Stimulated activated naive B cell treated with anti-CD40 and anti-IgM and Interleukin-4, amounts not matched to agents 10 μg/mL and 1 μg/mL and 100 μg/mL, for 72 hours (primary cell): ENCODE results near the gene ABLIM3.

ENCODE experiments used
- ATAC-seq, 2 donors: fragments of 150-1000 bp; cut with Tn5 transposase; replicated peaks; 2 replicates each; pipeline ENCODE4 v1.10.0; 2021; ENCODE audit warnings: moderate library complexity in 1 of 2
- DNase-seq: peaks from one replicate; pipeline ENCODE4 v3.0.0; 2021
- H3K27ac Mint-ChIP-seq: one replicate; pipeline ENCODE4 v1.8.0; 2022; ENCODE audit warnings: mild to moderate bottlenecking, mixed read lengths
- H3K27me3 Mint-ChIP-seq, 2 donors: one replicate each; pipeline ENCODE4 v1.8.0; 2022; ENCODE audit warnings: mixed read lengths in 2 of 2
- H3K36me3 Mint-ChIP-seq, 2 donors: one replicate each; pipeline ENCODE4 v1.8.0; 2022; ENCODE audit warnings: mixed read lengths in 2 of 2, mild to moderate bottlenecking in 1 of 2
- H3K4me1 Mint-ChIP-seq, 2 donors: one replicate each; pipeline ENCODE4 v1.8.0; 2022; ENCODE audit warnings: mixed read lengths in 2 of 2, mild to moderate bottlenecking in 1 of 2
- H3K4me3 Mint-ChIP-seq, 2 donors: one replicate each; pipeline ENCODE4 v1.8.0; 2022; ENCODE audit warnings: mild to moderate bottlenecking in 2 of 2, mixed read lengths in 2 of 2, moderate library complexity in 1 of 2
- H3K9me3 Mint-ChIP-seq, 2 donors: one replicate each; pipeline ENCODE4 v1.8.0; 2022; ENCODE audit warnings: mixed read lengths in 2 of 2, mild to moderate bottlenecking in 1 of 2

Gene ABLIM3

DNA sequence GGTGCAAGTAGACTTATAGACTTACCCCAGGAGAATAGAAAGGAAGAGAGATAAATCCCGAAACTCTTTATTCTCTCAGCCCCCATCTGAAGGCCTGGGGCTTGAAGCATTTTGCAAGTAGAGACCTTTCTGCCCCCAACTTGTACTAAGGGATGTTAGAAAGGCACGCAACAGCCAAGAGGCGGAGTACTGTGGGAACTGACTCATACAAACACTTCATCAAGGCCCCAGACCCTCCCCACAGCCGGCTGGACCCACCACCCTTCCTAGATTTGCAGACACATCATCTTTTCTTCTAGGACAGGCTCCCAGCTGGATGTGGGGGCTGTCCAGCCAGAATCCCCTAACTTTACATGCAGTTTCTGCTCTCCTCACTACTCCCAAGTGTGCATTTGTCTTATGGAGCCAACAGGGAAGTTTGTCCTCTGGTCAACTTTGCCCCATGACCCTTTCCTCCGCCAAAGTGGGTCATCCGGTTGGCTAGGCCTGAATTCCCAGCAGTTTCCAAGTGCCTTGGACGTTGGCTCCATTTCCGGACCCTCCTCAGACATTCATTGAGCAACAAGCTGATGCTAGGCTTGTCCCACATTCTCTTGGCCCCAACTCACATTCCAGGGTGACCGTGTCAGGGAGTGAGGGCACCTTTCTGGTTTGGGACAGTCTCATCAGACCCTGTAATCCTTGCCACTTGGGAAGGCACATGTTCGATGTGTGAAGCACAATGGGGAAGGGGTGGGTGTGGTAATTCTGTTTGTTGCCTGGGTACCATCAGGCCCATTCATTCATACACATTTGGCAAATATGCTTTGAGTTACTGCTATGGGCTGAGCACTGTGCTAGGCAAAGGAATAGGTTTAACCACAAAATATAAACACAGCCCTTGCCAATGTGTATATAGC, 64.6 kb downstream of the ABLIM3 start:
- H3K4me3 Mint-ChIP-seq = no peak overlapping the region
- no peaks in the 10 kb centered on the region for H3K4me1 Mint-ChIP-seq
- ATAC-seq (no peak), DNase-seq (no peak)
- no peaks in the 10 kb centered on the region for H3K27me3 Mint-ChIP-seq
- H3K36me3 Mint-ChIP-seq = no peaks in the 10 kb centered on the region
- H3K27ac Mint-ChIP-seq = no peak overlapping the region
- no peaks in the 10 kb centered on the region for H3K9me3 Mint-ChIP-seq

- Mint-ChIP-seq H3K27ac (no peak overlapping the region), H3K9me3 (no peaks in the 10 kb centered on the region), H3K4me1 (no peaks in the 10 kb centered on the region), H3K36me3 (no peaks in the 10 kb centered on the region), H3K27me3 (no peaks in the 10 kb centered on the region), H3K4me3 (no peak overlapping the region)
- no peak for DNase-seq
- ATAC-seq = no peak
These were observed 65.3 kb downstream of the ABLIM3 start for GRCh38 chr5:149206524-149207141.

DNA sequence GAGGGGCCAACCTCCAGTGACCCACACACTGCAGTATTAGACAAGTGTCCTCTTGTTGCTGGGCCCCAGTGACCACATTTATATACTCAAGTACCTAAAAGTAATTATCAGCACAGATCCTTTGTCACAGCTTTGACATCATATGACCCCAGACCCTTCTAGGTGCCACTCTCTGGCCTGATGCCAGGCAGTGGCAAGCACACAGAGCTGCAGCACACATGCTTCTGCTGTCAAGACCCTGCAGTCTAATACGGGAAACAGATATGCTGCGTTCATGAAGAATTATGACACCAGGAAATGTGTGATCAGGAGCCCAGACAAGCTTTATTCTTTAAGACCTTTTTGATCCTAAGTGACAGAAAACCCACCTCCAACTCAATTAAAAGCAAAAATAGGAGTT, 66.5 kb downstream of the ABLIM3 start:
- ATAC-seq (no peak), DNase-seq (no peak)
- H3K4me1 Mint-ChIP-seq = no peaks in the 10 kb centered on the region
- H3K27me3 Mint-ChIP-seq = peaks cover 0 to 8% of the 10 kb centered on the region in 2 donors
- H3K4me3 Mint-ChIP-seq = no peak overlapping the region
- H3K9me3 Mint-ChIP-seq = no peaks in the 10 kb centered on the region
- H3K36me3 Mint-ChIP-seq = no peaks in the 10 kb centered on the region
- H3K27ac Mint-ChIP-seq = no peak overlapping the region

DNA sequence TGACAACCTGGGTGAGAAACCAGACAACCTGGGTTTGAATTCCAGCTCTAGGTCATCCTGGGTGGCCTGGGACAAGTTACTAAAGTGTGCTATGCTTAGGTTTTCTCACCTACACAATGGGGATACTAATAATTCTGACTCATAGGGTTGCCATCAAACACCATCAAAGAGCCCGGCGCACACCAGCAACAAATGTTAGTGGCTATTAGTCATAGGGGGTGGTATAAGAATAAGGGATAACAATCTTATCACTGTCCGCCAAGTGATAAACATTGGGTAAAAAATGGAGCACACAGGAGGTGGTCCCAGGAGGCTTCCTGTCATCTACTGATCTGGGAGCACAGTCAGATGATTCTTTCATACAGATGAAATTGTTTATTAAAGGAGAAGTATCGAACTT, 68.9 kb downstream of the ABLIM3 start:
- no peaks in the 10 kb centered on the region for H3K9me3 Mint-ChIP-seq
- H3K36me3 Mint-ChIP-seq = no peaks in the 10 kb centered on the region
- H3K4me1 Mint-ChIP-seq = no peaks in the 10 kb centered on the region
- ATAC-seq (no peak), DNase-seq (no peak)
- no peak overlapping the region for H3K4me3 Mint-ChIP-seq
- no peak overlapping the region for H3K27ac Mint-ChIP-seq
- H3K27me3 Mint-ChIP-seq = peaks cover 0 to 8% of the 10 kb centered on the region in 2 donors

DNA sequence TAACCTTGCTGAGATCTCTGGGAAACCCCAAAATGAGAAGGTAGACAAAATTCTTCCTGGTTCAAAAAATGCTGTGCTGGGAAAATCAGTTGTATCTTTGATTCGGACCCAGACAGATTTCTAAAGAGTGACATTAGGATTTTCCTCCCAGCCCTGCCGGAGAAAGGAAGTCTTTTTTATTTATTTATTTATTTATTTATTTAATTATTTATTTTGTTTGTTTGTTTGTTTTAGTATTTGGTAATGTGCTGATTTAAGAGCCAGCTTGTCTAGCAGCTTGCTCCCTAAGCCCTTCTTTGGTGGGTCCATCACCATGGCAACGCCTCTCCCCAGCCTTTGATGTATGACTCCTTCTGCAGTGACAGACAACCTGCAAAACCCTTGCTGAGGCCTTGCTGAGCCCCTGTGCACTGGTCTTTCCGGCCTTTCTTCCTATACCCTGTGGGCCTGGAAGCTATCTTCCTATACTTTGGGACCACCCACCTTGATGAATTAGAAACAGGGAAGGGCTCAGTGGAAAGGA, 69.7 kb downstream of the ABLIM3 start:
- Mint-ChIP-seq H3K36me3 (no peaks in the 10 kb centered on the region), H3K4me3 (no peak overlapping the region), H3K27me3 (peaks cover 0 to 8% of the 10 kb centered on the region in 2 donors), H3K9me3 (no peaks in the 10 kb centered on the region), H3K4me1 (no peaks in the 10 kb centered on the region), H3K27ac (no peak overlapping the region)
- no peak for DNase-seq
- ATAC-seq = no peak

GRCh38 chr5:149211566-149211965, 70.3 kb downstream of the ABLIM3 start:
- Mint-ChIP-seq H3K9me3 (no peaks in the 10 kb centered on the region), H3K4me1 (no peaks in the 10 kb centered on the region), H3K36me3 (no peaks in the 10 kb centered on the region), H3K27me3 (peaks cover 0 to 8% of the 10 kb centered on the region in 2 donors), H3K4me3 (no peak overlapping the region), H3K27ac (no peak overlapping the region)
- ATAC-seq = no peak
- no peak for DNase-seq

DNA sequence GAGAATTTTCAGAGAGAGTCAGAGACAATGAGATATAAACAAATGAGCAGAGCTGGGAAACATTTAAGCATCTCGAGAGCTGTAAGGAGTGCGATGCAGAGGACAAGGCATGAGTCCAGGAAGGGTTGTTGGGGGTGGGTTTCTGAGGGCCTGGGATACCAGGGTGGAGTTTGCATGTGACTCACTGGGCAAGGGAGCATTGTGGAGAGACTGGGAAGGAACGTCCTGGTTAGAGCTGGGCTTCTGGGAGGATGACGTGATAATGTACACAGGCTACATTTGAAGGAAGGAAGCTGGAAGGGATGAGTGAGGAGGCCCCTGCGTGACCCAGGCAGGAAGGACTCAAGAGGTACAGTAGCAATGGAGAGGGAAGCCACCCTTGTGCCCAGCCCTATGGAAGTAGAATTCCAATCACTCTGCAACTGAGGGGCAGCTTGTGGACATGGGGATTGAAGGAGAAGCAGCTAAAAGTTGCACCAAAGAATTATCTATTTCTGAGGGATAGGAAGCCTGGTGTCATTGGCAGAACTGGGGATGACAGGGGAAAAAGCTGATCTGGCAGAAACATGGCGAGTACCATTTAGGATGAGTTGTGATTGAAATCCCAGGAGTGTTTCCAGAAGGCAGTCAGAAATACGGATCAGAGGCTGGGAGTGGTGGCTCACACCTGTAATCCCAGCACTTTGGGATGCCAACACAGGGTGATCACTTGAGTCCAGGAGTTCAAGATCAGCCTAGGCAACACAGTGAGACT, 71.1 kb downstream of the ABLIM3 start:
- Mint-ChIP-seq H3K4me3 (no peak overlapping the region), H3K9me3 (no peaks in the 10 kb centered on the region), H3K36me3 (no peaks in the 10 kb centered on the region), H3K4me1 (no peaks in the 10 kb centered on the region), H3K27ac (no peak overlapping the region), H3K27me3 (peaks cover 0 to 10% of the 10 kb centered on the region in 2 donors)
- DNase-seq (no peak), ATAC-seq (no peak)

DNA sequence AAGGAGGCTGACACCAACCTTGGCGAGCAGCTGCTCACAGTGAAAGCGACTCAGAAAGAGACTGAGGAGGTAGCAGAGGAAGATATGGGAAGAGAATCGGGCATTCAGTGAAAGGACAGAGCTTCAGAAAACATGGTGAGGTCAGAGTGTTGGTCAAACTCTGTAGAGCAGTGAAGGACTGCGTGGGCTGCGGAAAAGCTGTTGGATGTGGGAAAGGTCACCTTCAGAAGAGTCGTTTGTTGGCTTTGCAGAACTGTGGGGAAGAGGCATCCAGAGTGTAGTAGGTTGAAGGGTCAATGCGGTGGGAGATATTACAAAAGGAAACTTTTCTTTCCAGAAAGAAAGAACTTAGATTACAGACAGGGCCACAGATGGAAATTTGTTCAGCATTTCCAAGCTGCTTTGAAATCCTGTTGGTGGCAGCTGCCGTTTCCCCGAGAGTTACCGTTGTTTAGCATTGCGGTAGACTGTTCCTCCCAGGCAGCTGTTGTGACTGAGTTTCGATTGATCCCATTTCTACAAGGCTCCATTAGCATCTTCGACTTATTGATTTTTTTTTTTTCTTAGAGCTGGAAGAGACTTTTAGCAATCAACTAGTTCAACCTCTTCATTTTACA, 72.1 kb downstream of the ABLIM3 start:
- Mint-ChIP-seq H3K4me1 (no peaks in the 10 kb centered on the region), H3K27ac (no peak overlapping the region), H3K36me3 (no peaks in the 10 kb centered on the region), H3K4me3 (no peak overlapping the region), H3K27me3 (peaks cover 0 to 14% of the 10 kb centered on the region in 2 donors), H3K9me3 (no peaks in the 10 kb centered on the region)
- DNase-seq (no peak), ATAC-seq (no peak)

GRCh38 chr5:149215478-149216090, 74.3 kb downstream of the ABLIM3 start:
- no peaks in the 10 kb centered on the region for H3K36me3 Mint-ChIP-seq
- ATAC-seq (no peak), DNase-seq (no peak)
- H3K27ac Mint-ChIP-seq = no peak overlapping the region
- no peaks in the 10 kb centered on the region for H3K9me3 Mint-ChIP-seq
- H3K4me1 Mint-ChIP-seq = no peaks in the 10 kb centered on the region
- no peak overlapping the region for H3K4me3 Mint-ChIP-seq
- peaks cover 6 to 14% of the 10 kb centered on the region in 2 donors for H3K27me3 Mint-ChIP-seq

GRCh38 chr5:149216496-149216895, 75.2 kb downstream of the ABLIM3 start:
- H3K27me3 Mint-ChIP-seq = peaks cover 6 to 14% of the 10 kb centered on the region in 2 donors
- DNase-seq (no peak), ATAC-seq (no peak)
- H3K9me3 Mint-ChIP-seq = no peaks in the 10 kb centered on the region
- no peaks in the 10 kb centered on the region for H3K36me3 Mint-ChIP-seq
- no peak overlapping the region for H3K4me3 Mint-ChIP-seq
- H3K27ac Mint-ChIP-seq = no peak overlapping the region
- H3K4me1 Mint-ChIP-seq = no peaks in the 10 kb centered on the region

- H3K4me3 Mint-ChIP-seq = no peak overlapping the region
- ATAC-seq = no peak
These were observed 76.0 kb downstream of the ABLIM3 start for GRCh38 chr5:149217096-149217802.

GRCh38 chr5:149217803-149218155, 76.5 kb downstream of the ABLIM3 start:
- H3K27ac Mint-ChIP-seq = no peak overlapping the region
- no peaks in the 10 kb centered on the region for H3K36me3 Mint-ChIP-seq
- no peak for ATAC-seq
- H3K4me1 Mint-ChIP-seq = no peaks in the 10 kb centered on the region
- no peaks in the 10 kb centered on the region for H3K9me3 Mint-ChIP-seq
- DNase-seq = no peak
- no peak overlapping the region for H3K4me3 Mint-ChIP-seq
- H3K27me3 Mint-ChIP-seq = peaks cover 6 to 7% of the 10 kb centered on the region in 2 donors

More at GRCh38 chr5:149217096-149217802, 76.0 kb downstream of the ABLIM3 start:
- no peaks in the 10 kb centered on the region for H3K9me3 Mint-ChIP-seq
- H3K4me1 Mint-ChIP-seq = no peaks in the 10 kb centered on the region
- H3K27ac Mint-ChIP-seq = no peak overlapping the region
- DNase-seq = no peak
- H3K27me3 Mint-ChIP-seq = peaks cover 6 to 10% of the 10 kb centered on the region in 2 donors
- H3K36me3 Mint-ChIP-seq = no peaks in the 10 kb centered on the region

DNA sequence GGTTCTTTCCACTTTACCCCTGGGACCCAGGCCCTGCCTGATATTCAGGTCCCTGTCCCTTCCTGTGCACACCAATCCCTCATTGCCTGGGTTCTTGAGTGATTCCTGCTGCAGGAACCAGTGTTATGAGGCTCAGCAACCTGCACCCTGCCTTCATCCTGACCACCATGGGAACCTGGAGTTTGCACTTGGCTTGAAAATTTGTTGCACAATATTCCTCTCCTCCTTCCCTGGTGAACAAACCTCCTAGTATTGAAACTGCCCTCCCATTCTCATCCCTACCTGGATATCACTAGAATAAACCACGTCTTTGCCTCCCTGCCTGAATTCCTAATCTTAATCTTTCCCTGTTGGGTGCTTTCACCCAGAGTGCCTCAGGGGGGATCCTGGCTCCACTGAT, 78.3 kb downstream of the ABLIM3 start:
- Mint-ChIP-seq H3K9me3 (no peaks in the 10 kb centered on the region), H3K27ac (no peak overlapping the region), H3K36me3 (no peaks in the 10 kb centered on the region), H3K27me3 (peaks cover 6 to 7% of the 10 kb centered on the region in 2 donors), H3K4me1 (peaks cover 0 to 6% of the 10 kb centered on the region in 2 donors), H3K4me3 (no peak overlapping the region)
- ATAC-seq (no peak), DNase-seq (no peak)
